GM19372 (cell line): ENCODE measurements around the gene IZUMO4.
"Not testable (repeated sequence)": the region's sequence is repeated elsewhere in the genome, so short reads cannot be mapped to it uniquely, and the experiment has no call there.

ENCODE experiments used
- ATAC-seq: cut with Tn5 transposase; IDR thresholded peaks from one replicate; pipeline ENCODE4 v1.9.1; 2021; ENCODE audit warnings: mild to moderate bottlenecking, low read depth, moderate library complexity; ENCODE audit not compliant: unreplicated experiment

The IZUMO4 gene

GRCh38 chr19:2122251-2122650 is 25.5 kb downstream of the IZUMO4 start:
- no peak for ATAC-seq

- ATAC-seq = no peak
These were observed 26.3 kb downstream of the IZUMO4 start for GRCh38 chr19:2122982-2123381.

- ATAC-seq = no peak
These were observed 27.1 kb downstream of the IZUMO4 start for GRCh38 chr19:2123682-2124387.

- ATAC-seq = no peak
These were observed 30.3 kb downstream of the IZUMO4 start for GRCh38 chr19:2126879-2127518.

GRCh38 chr19:2127758-2128157 is 31.0 kb downstream of the IZUMO4 start:
- no peak for ATAC-seq

GRCh38 chr19:2128252-2128651 is 31.5 kb downstream of the IZUMO4 start:
- not testable (repeated sequence) for ATAC-seq

- ATAC-seq = no peak
These were observed 32.3 kb downstream of the IZUMO4 start for GRCh38 chr19:2129022-2129421.

GRCh38 chr19:2129486-2129885 is 32.8 kb downstream of the IZUMO4 start:
- no peak for ATAC-seq

- ATAC-seq = no peak
These were observed 33.4 kb downstream of the IZUMO4 start for GRCh38 chr19:2129892-2130770.

- not testable (repeated sequence) for ATAC-seq
These were observed 34.6 kb downstream of the IZUMO4 start for GRCh38 chr19:2131012-2131975.

- no peak for ATAC-seq
These were observed 35.5 kb downstream of the IZUMO4 start for GRCh38 chr19:2132191-2132590.

- ATAC-seq = no peak
These were observed 36.2 kb downstream of the IZUMO4 start for GRCh38 chr19:2132731-2133490.

GRCh38 chr19:2135474-2136402 is 39.0 kb downstream of the IZUMO4 start:
- no peak for ATAC-seq

- ATAC-seq = no peak
These were observed 40.1 kb downstream of the IZUMO4 start for GRCh38 chr19:2136796-2137195.

GRCh38 chr19:2138061-2138728 is 41.5 kb downstream of the IZUMO4 start:
- no peak for ATAC-seq

- no peak for ATAC-seq
These were observed 42.8 kb downstream of the IZUMO4 start for GRCh38 chr19:2139385-2140137.

- no peak for ATAC-seq
These were observed 43.4 kb downstream of the IZUMO4 start for GRCh38 chr19:2140138-2140569.
